DND-41 (cell line): ENCODE results near the gene OR2M4.

ENCODE experiments used
- CTCF ChIP-seq: IDR thresholded peaks from 2 replicates; pipeline ENCODE4 v1.5.1; 2012; ENCODE audit warnings: borderline replicate concordance, low read length, moderate library complexity, mild to moderate bottlenecking; ENCODE audit not compliant: poor library complexity, severe bottlenecking; ENCODE audit errors: extremely low read depth
- EZH2 ChIP-seq: IDR thresholded peaks from 3 replicates; pipeline ENCODE4 v1.6.1; 2012; ENCODE audit warnings: borderline replicate concordance, low read depth, mild to moderate bottlenecking, moderate library complexity, low read length, inconsistent platforms; ENCODE audit not compliant: severe bottlenecking

GRCh38 chr1:248215880-248216279 lies 15.3 kb upstream of the OR2M4 start:
- TF ChIP-seq CTCF = no peak
- no peak for TF ChIP-seq EZH2
